GM19099 (cell line): ENCODE data around the gene HSPD1.

Experiments
- POLR2A ChIP-seq: IDR thresholded peaks from 3 replicates; pipeline ENCODE4 v1.6.1; 2011; ENCODE audit warnings: low read depth; ENCODE audit not compliant: insufficient read length; ENCODE audit errors: extremely low read depth

The HSPD1 gene

DNA sequence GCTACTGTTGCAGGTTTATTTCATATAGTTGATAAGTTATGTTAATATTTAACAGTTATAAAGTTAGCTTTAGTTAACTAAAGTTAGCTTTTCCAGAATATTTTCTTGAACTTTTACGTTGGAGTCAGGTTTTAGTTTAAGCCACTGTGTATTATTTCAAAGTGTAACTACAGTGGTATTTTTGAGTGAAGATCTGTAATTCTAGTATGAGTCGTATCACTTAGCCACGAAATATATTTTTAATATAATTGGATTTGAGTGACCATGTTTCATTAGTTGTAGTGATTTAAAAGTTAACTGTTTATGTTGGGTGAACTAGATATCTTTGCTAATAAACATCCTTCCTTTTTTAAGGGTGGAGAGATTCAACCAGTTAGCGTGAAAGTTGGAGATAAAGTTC is 3.0 kb upstream of the HSPD1 start:
- TF ChIP-seq POLR2A, result no peak

GRCh38 chr2:197502201-197502600 is 2.6 kb upstream of the HSPD1 start:
- no peak for TF ChIP-seq POLR2A

DNA sequence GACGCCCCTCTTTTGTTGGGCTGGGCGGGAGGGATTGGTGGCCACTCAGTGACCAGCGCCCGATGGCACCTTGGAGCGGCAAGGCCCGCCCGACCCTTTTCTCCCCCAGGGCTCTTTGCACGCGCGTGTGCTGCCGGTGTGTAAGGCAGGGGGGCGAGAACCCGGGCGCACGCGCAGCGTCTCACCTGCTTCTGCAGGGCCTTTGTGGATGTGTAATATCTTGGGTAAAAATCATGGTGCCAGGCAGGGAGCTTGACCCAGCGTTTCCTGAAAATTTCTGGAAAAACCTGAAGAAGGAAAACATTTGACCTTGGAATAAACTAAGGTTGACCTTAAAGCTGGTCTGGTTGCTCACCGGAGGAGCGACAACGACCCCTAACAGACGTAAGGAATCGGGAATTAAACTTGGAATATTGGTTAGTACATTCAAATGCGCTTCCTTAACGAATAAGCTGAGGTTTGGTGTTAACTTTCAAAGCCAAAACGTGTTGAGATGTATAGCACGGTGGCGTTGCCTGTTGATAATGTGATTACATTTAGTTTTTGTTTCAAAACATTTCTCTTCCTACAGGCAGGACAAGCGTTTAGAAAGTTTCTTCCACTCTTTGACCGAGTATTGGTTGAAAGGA is 977 bp upstream of the HSPD1 start:
- TF ChIP-seq POLR2A, result no peak

- TF ChIP-seq POLR2A, result peak; percentile 46
Measured at GRCh38 chr2:197498937-197499593, 575 bp downstream of the HSPD1 start.

DNA sequence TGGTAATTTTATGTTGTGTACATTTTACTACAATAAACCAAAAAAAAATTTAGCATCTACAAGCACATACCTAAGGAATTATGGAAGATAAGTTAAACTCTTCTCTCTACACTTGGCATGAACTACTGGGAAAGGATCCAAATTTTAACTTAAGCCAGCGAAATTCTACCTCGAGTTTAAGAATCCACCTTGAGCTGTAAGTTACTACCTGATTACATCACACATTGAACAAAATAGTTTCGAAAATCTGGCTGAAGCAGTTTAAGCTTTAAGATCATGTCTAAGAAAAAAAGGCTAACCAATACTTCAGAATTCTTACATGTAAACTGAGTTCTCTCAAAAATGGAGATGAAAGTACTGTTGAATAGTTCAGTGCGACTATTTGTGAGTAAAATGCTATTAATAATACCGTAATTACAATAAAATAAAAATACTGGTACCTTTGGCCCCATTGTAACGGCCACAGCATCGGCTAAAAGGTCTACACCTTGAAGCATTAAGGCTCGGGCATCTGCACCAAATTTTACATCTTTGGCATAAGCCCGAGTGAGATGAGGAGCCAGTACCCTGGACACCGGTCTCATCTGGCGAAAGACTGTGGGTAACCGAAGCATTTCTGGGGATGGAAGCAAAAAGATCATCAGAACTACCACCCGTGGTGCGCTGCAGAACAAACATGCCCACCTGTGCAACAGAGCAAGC is 1.3 kb downstream of the HSPD1 start:
- no peak for TF ChIP-seq POLR2A

- TF ChIP-seq POLR2A, result no peak
Measured at GRCh38 chr2:197497326-197497725, 2.3 kb downstream of the HSPD1 start.

DNA sequence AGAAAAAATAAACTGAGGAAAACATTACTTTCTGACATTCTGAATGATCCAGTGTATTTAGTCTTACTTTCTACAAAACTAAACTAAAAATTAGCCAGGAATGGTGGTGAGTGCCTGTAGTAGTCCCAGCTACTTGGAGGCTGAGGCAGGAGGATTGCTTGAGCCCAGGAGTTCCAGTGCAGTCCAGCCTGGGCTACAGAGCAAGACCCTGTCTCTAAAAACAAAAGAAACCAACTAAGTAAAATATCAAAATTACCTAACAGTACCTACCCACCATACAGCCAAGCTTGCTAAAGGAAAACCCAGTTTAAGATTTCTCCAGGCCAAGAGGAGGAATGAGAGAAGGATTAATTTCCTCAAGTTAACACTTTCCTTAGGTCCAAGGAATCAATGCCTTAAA is 2.9 kb downstream of the HSPD1 start:
- no peak for TF ChIP-seq POLR2A

- TF ChIP-seq POLR2A, result no peak
Measured at GRCh38 chr2:197495433-197496134, 4.1 kb downstream of the HSPD1 start.

DNA sequence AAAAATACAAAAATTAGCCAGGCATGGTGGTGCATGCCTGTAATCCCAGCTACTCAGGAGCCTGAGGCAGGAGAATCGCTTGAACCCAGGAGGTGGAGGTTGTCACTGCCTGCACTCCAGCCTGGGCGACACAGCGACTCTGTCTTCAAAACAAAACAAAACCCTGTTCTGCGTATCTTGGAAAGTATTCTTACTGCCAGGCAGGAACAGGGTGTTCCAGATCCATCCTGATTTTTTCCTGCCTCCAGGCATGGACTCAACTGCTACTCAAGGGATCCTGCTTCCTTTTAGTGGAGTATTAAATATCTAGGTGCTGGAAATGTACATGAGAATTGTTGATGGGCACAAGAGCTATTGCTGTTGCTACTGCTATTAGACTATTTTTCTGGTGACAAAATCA is 12.3 kb downstream of the HSPD1 start:
- no peak for TF ChIP-seq POLR2A

DNA sequence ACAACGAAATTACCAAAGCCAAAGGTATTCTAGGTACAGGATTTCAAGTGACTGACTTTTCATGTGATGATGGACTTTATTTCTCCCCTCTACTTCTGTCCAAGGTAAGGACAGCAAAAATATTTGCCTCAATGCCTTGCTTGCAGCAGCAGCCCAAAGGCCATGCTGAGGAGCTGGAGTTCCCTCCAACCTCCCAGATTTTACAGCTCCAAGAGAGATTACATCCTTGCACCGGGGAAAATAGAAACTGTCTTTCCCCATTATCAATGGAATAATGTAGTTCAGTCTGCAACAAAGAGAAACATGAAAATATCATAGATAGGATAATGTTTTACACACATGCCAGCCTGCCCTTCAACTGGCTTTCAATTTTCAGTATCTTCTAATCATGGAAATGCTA is 13.5 kb downstream of the HSPD1 start:
- no peak for TF ChIP-seq POLR2A

GRCh38 chr2:197480165-197481036 is 19.2 kb downstream of the HSPD1 start:
- no peak for TF ChIP-seq POLR2A

GRCh38 chr2:197477797-197478196 is 21.8 kb downstream of the HSPD1 start:
- TF ChIP-seq POLR2A, result no peak

DNA sequence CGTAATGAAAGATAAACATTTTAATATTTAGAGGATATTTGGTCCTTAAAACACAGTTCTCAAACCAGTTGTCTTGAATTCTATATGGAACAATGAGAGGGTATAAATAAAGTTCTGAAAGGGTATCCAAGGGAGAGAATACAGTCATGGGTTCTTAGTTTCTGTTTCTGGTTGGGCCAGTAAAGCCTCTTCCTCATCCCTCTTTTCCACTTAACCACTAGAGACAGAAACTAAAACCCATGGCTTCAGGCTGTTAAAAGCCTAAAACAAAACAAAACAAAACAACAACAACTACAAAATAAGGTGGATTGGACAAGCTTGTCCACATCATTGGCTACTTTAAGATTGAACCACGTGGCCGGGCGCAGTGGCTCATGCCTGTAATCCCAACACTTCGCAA is 27.5 kb downstream of the HSPD1 start:
- no peak for TF ChIP-seq POLR2A

- TF ChIP-seq POLR2A, result no peak
Measured at GRCh38 chr2:197464175-197464574, 35.5 kb downstream of the HSPD1 start.

DNA sequence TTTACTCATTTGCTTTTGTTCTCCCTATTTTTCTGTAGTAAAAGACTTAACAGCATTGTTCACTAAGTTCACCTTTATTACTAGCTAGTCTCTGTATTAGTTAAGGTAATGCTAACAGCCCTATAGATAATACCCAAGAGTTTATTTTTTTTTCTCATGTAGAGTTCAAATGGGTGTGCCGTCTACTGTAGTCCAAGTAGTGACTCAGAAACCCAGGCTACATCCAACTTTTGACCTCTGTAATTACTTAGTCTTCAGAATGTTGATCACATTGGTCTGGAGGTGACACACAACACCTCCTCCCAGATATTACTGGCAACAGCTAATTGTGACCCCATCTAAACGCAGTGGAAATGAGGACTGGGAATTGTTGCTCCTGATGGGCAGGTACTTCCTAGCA is 38.6 kb downstream of the HSPD1 start:
- no peak for TF ChIP-seq POLR2A
